ENCODE results near the gene FTO.
"Not testable (repeated sequence)": the region's sequence is repeated elsewhere in the genome, so short reads cannot be mapped to it uniquely, and the experiment has no call there.

The FTO gene

GRCh38 chr16:54165912-54166865 is 462.2 kb downstream of the FTO start:
- no peak for DNase-seq

- no peak for DNase-seq
These were observed 465.2 kb downstream of the FTO start for GRCh38 chr16:54169112-54169511.

GRCh38 chr16:54171626-54172537 is 467.9 kb downstream of the FTO start:
- no peak for DNase-seq

- DNase-seq: no peak
These were observed 469.5 kb downstream of the FTO start for GRCh38 chr16:54173490-54173889.

- DNase-seq: no peak
These were observed 470.2 kb downstream of the FTO start for GRCh38 chr16:54174201-54174600.

- DNase-seq: no peak
These were observed 470.8 kb downstream of the FTO start for GRCh38 chr16:54174750-54175149.

- no peak for DNase-seq
These were observed 471.2 kb downstream of the FTO start for GRCh38 chr16:54175169-54175551.

GRCh38 chr16:54175552-54176375 is 471.8 kb downstream of the FTO start:
- DNase-seq: no peak

GRCh38 chr16:54176376-54176901 is 472.5 kb downstream of the FTO start:
- no peak for DNase-seq

GRCh38 chr16:54177052-54177861 is 473.3 kb downstream of the FTO start:
- DNase-seq: no peak

GRCh38 chr16:54177862-54178477 is 474.0 kb downstream of the FTO start:
- DNase-seq: no peak

GRCh38 chr16:54178478-54178976 is 474.6 kb downstream of the FTO start:
- no peak for DNase-seq

GRCh38 chr16:54180421-54181359 is 476.7 kb downstream of the FTO start:
- DNase-seq: no peak

- DNase-seq: not testable (repeated sequence)
These were observed 477.9 kb downstream of the FTO start for GRCh38 chr16:54181683-54182329.

- DNase-seq: no peak
These were observed 481.1 kb downstream of the FTO start for GRCh38 chr16:54185045-54185444.

- no peak for DNase-seq
These were observed 487.2 kb downstream of the FTO start for GRCh38 chr16:54191163-54191562.

GRCh38 chr16:54191592-54191991 is 487.6 kb downstream of the FTO start:
- DNase-seq: no peak

GRCh38 chr16:54193013-54193664 is 489.2 kb downstream of the FTO start:
- DNase-seq: no peak
